B cell (primary cell): ENCODE measurements around the gene UBE2D1. TPM values are rescaled to one million over a fixed set of nuclear protein-coding genes. Genes with fewer than 3 reads are reported as not detected.

ENCODE experiments used
- ATAC-seq: fragments of 200-7000 bp; cut with Tn5 transposase; one replicate; pipeline ENCODE4 v1.10.0; 2021; ENCODE audit warnings: low read depth, mild to moderate bottlenecking, moderate number of reproducible peaks, moderate library complexity
- CTCF ChIA-PET: fragments of 350-600 bp; sonication (Branson Sonifier 250); formaldehyde crosslinking; loops from one replicate; lab custom pipeline; 2021; ENCODE audit warnings: antibody characterized with exemption, inconsistent platforms; lab: Charles Lee
- POLR2A ChIA-PET: fragments of 350-600 bp; sonication (Branson Sonifier 250); formaldehyde crosslinking; loops from one replicate; lab custom pipeline; 2021; ENCODE audit warnings: antibody characterized with exemption; lab: Charles Lee
- DNase-seq: peaks from one replicate; pipeline ENCODE4 v3.0.0; 2013
- H2AFZ ChIP-seq: 2 replicates; pipeline ENCODE4 v1.6.1; 2012; ENCODE audit warnings: mild to moderate bottlenecking, low read depth, low read length; ENCODE audit not compliant: insufficient read depth, poor library complexity, severe bottlenecking
- H3K27ac ChIP-seq, 2 donors: 1 replicate in 1 of 2; 2 replicates in 1 of 2; pipeline ENCODE4 v1.5.1; 2012 to 2013; ENCODE audit warnings: low read length in 2 of 2, mild to moderate bottlenecking in 2 of 2, moderate library complexity in 1 of 2
- H3K27me3 ChIP-seq, 4 experiments: fragments of 200-600 bp in 1 of 4; sonication (generic) in 1 of 4; replicated peaks in 1 of 4; 1 replicate in 2 of 4; 2 replicates in 2 of 4; pipeline versions ENCODE4 v1.6.1 to v1.7.0; 2013 to 2016; ENCODE audit warnings: low read length in 3 of 4, mild to moderate bottlenecking in 2 of 4, mixed read lengths in 1 of 4, moderate library complexity in 1 of 4; ENCODE audit not compliant: insufficient read depth in 4 of 4, control insufficient read depth in 3 of 4; ENCODE audit errors: control extremely low read depth in 1 of 4
- H3K36me3 ChIP-seq, 2 experiments: replicated peaks in 1 of 2; 1 replicate in 1 of 2; 2 replicates in 1 of 2; pipeline versions ENCODE4 v1.6.1 to v1.7.1; 2013; ENCODE audit warnings: low read length in 1 of 2; ENCODE audit not compliant: insufficient read depth in 2 of 2, control insufficient read depth in 1 of 2; ENCODE audit errors: control extremely low read depth in 1 of 2, extremely low read depth in 1 of 2
- H3K4me1 ChIP-seq, 2 donors: fragments of 200-600 bp in 1 of 2; sonication (generic) in 1 of 2; 1 replicate in 1 of 2; 2 replicates in 1 of 2; pipeline versions ENCODE4 v1.5.1 to v1.6.1; 2013 to 2017; ENCODE audit warnings: low read length in 2 of 2; ENCODE audit not compliant: control insufficient read depth in 2 of 2, insufficient read depth in 2 of 2
- H3K4me2 ChIP-seq: replicated peaks from 2 replicates; pipeline ENCODE3; 2012; ENCODE audit warnings: mild to moderate bottlenecking, low read depth, low read length; ENCODE audit not compliant: poor library complexity, severe bottlenecking
- H3K4me3 ChIP-seq, 5 experiments: fragments of 200-600 bp in 1 of 5; sonication (generic) in 1 of 5; 1 replicate in 3 of 5; 2 replicates in 2 of 5; pipeline versions ENCODE4 v1.5.1 to v1.7.0; 2011 to 2016; ENCODE audit warnings: low read length in 4 of 5, mild to moderate bottlenecking in 4 of 5, low read depth in 2 of 5, control low read depth in 1 of 5, moderate library complexity in 1 of 5; ENCODE audit not compliant: insufficient read depth in 1 of 5; ENCODE audit errors: control extremely low read depth in 1 of 5, extremely low read depth in 1 of 5
- H3K79me2 ChIP-seq: fragments of 200-600 bp; sonication (generic); one replicate; pipeline ENCODE4 v1.6.0; 2016; ENCODE audit warnings: low read length; ENCODE audit not compliant: control insufficient read depth, insufficient read depth
- H3K9ac ChIP-seq: fragments of 200-600 bp; sonication (generic); 2 replicates; pipeline ENCODE4 v1.6.1; 2017; ENCODE audit warnings: mild to moderate bottlenecking, low read length, moderate library complexity
- H3K9me3 ChIP-seq, 3 donors: one replicate each; pipeline versions ENCODE4 v1.6.1 to v1.7.1; 2013; ENCODE audit warnings: low read length in 2 of 3; ENCODE audit not compliant: control insufficient read depth in 2 of 3, insufficient read depth in 1 of 3; ENCODE audit errors: control extremely low read depth in 1 of 3
- H4K20me1 ChIP-seq: 2 replicates; pipeline ENCODE4 v1.6.0; 2012; ENCODE audit warnings: mild to moderate bottlenecking, low read length; ENCODE audit not compliant: insufficient read depth, control insufficient read depth, poor library complexity, severe bottlenecking
- H3K27ac Mint-ChIP-seq: one replicate; pipeline ENCODE4 v1.8.0; 2021; ENCODE audit warnings: mixed read lengths
- H3K27me3 Mint-ChIP-seq: one replicate; pipeline ENCODE4 v1.8.0; 2021; ENCODE audit warnings: mixed read lengths
- H3K4me1 Mint-ChIP-seq: one replicate; pipeline ENCODE4 v1.8.0; 2021; ENCODE audit warnings: mixed read lengths
- H3K4me3 Mint-ChIP-seq: one replicate; pipeline ENCODE4 v1.8.0; 2021; ENCODE audit warnings: mixed read lengths
- H3K9me3 Mint-ChIP-seq: one replicate; pipeline ENCODE4 v1.8.0; 2022; ENCODE audit warnings: mixed read lengths; ENCODE audit not compliant: insufficient read depth
- CTCF ChIP-seq: fragments of 200-600 bp; IDR thresholded peaks from one replicate; pipeline ENCODE4 v1.8.0; 2022; ENCODE audit warnings: antibody characterized with exemption, mild to moderate bottlenecking
- EZH2 ChIP-seq: IDR thresholded peaks from 2 replicates; pipeline ENCODE4 v1.6.1; 2012; ENCODE audit warnings: borderline replicate concordance, low read depth, mild to moderate bottlenecking, moderate library complexity, low read length; ENCODE audit not compliant: insufficient read depth, poor library complexity, severe bottlenecking
- WGBS: methylation state at CpG from one replicate; pipeline ENCODE4 v1.1.5; 2013; ENCODE audit warnings: missing lambda C conversion rate; ENCODE audit not compliant: insufficient coverage; 5-methylcytosine and 5-hydroxymethylcytosine counted together
- intact Hi-C: fragments of 100-400 bp; cut with micrococcal nuclease; formaldehyde crosslinking; loops from one replicate; pipeline ENCODE4 v1.10.0; 2022
- polyA plus RNA-seq: library from polyadenylated mRNA; depleted of rRNA; stranded (reverse); fragments of >200 nt; gene quantifications from 2 replicates; pipeline ENCODE4 v1.2.3, GENCODE V29; 2012
- total RNA-seq, 2 donors: library from RNA; stranded (reverse); fragments of 120-200 nt in 1 of 2; gene quantifications; 1 replicate in 1 of 2; 2 replicates in 1 of 2; pipeline versions ENCODE4 v1.2.3 to v1.2.4, GENCODE V29; 2013 to 2022

Gene UBE2D1
- total and polyA plus RNA-seq, 2 donors (not counting 1 experiment from before 2014, with no cell fraction given): 8.5 to 12.6 TPM

- H3K4me2 ChIP-seq: no peak overlapping the region
- H3K9ac ChIP-seq: no peak overlapping the region
- H3K27me3 ChIP-seq: no peaks in the 10 kb centered on the region
- H3K27ac ChIP-seq: no peak overlapping the region
- DNase-seq (no peak), ATAC-seq (no peak)
- peaks cover 6% of the 10 kb centered on the region for H3K27me3 Mint-ChIP-seq
- no peak overlapping the region for H3K27ac Mint-ChIP-seq
- H3K4me1 Mint-ChIP-seq: peaks cover 8% of the 10 kb centered on the region
- no peak overlapping the region for H3K4me3 Mint-ChIP-seq
- intact Hi-C loops: no loop called here
- no peak overlapping the region for H2AFZ ChIP-seq
- no peaks in the 10 kb centered on the region for H3K9me3 Mint-ChIP-seq
- H3K79me2 ChIP-seq: no peaks in the 10 kb centered on the region
- ChIA-PET CTCF (no interaction called here), POLR2A (no interaction called here)
- H3K36me3 ChIP-seq: no peaks in the 10 kb centered on the region
- H3K4me1 ChIP-seq: peaks cover 8% of the 10 kb centered on the region in 2 donors
- H3K4me3 ChIP-seq: no peak overlapping the region
- no peaks in the 10 kb centered on the region for H4K20me1 ChIP-seq
- H3K9me3 ChIP-seq: no peaks in the 10 kb centered on the region
- no peak for TF ChIP-seq EZH2
- no peak for TF ChIP-seq CTCF
- WGBS: 96% methylated on average over 4 of the region's 4 CpGs
Measured at GRCh38 chr10:58320351-58321049, 14.3 kb upstream of the UBE2D1 start.

GRCh38 chr10:58322072-58322834, 12.6 kb upstream of the UBE2D1 start:
- CTCF ChIA-PET: interaction anchor here (0.6 to 0.8 kb wide), 2 partner anchors 23 kb away, joined by 3 read pairs; no protein-coding TSS in a partner anchor
- Histone ChIP-seq H3K9me3 (no peaks in the 10 kb centered on the region), H3K79me2 (no peaks in the 10 kb centered on the region), H4K20me1 (no peaks in the 10 kb centered on the region), H3K27ac (no peak overlapping the region), H3K4me3 (no peak overlapping the region), H3K4me1 (peaks cover 8% of the 10 kb centered on the region in 2 donors), H3K4me2 (peak overlapping the region; percentile 36), H3K9ac (no peak overlapping the region), H2AFZ (no peak overlapping the region), H3K36me3 (no peaks in the 10 kb centered on the region), H3K27me3 (no peaks in the 10 kb centered on the region)
- Mint-ChIP-seq H3K4me1 (peaks cover 8% of the 10 kb centered on the region), H3K4me3 (no peak overlapping the region), H3K9me3 (no peaks in the 10 kb centered on the region), H3K27ac (no peak overlapping the region), H3K27me3 (peaks cover 6% of the 10 kb centered on the region)
- intact Hi-C loops: no loop called here
- 0% methylated on average over 1 of the region's 3 CpGs for whole genome bisulfite sequencing
- POLR2A ChIA-PET: no interaction called here
- DNase-seq: peak; percentile 55
- no peak for TF ChIP-seq CTCF
- no peak for TF ChIP-seq EZH2
- ATAC-seq: peak; percentile 54
